ENCODE measurements around the gene CPNE9. TPM values are rescaled to one million over a fixed set of nuclear protein-coding genes. Genes with fewer than 3 reads are reported as not detected.

CPNE9 gene
- total and polyA plus RNA-seq, 2 donors (not counting 1 experiment from before 2014, with no cell fraction given), result under 0.01 TPM; not detected in 1

DNA sequence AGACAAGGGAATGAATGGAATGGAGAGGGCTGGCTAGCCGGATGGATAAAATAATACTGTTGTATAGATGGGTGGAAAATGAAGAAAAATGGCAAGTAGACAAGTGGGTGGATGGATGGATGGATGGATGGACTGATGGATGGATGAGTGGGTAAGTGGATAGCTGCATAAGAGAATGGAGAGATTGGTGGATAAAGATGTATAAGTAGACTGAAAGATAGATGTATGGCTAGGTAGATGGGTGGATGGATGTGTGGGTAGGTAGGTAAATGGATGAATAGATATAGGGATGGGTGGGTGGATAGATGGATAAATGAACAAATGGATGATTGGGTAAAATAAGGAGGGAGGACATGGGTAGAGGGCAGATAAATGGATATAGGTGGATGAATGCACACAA is 13.9 kb downstream of the CPNE9 start:
- Histone ChIP-seq H3K79me2 (ENCODE audit: control insufficient read depth, insufficient read depth, low read length) (no peaks in the 10 kb centered on the region), H3K4me2 (ENCODE audit: extremely low read depth, insufficient read depth, low read length) (no peak overlapping the region), H3K27me3 (ENCODE audit: control insufficient read depth, insufficient read depth, low read length) (peaks cover under 1% of the 10 kb centered on the region), H3K36me3 (ENCODE audit: control insufficient read depth, insufficient read depth, low read length) (no peaks in the 10 kb centered on the region), H4K20me1 (ENCODE audit: control insufficient read depth, extremely low read depth, insufficient read depth, low read length) (no peaks in the 10 kb centered on the region), H3K27ac (ENCODE audit: insufficient read depth, low read length) (no peak overlapping the region), H2AFZ (ENCODE audit: low read length) (no peak overlapping the region), H3K4me3 (replicated peaks in 1 of 4; ENCODE audit: control extremely low read depth in 1 of 4, insufficient read depth in 1 of 4, low read depth in 3 of 4, low read length in 4 of 4) (no peak overlapping the region), H3K4me1 (ENCODE audit: control insufficient read depth, extremely low read depth, insufficient read depth, low read length) (peaks cover 2% of the 10 kb centered on the region), H3K9me3 (ENCODE audit: control insufficient read depth, insufficient read depth, low read depth, low read length) (no peaks in the 10 kb centered on the region), H3K9ac (ENCODE audit: insufficient read depth, low read length) (no peak overlapping the region)
- TF ChIP-seq, protein P1, sequence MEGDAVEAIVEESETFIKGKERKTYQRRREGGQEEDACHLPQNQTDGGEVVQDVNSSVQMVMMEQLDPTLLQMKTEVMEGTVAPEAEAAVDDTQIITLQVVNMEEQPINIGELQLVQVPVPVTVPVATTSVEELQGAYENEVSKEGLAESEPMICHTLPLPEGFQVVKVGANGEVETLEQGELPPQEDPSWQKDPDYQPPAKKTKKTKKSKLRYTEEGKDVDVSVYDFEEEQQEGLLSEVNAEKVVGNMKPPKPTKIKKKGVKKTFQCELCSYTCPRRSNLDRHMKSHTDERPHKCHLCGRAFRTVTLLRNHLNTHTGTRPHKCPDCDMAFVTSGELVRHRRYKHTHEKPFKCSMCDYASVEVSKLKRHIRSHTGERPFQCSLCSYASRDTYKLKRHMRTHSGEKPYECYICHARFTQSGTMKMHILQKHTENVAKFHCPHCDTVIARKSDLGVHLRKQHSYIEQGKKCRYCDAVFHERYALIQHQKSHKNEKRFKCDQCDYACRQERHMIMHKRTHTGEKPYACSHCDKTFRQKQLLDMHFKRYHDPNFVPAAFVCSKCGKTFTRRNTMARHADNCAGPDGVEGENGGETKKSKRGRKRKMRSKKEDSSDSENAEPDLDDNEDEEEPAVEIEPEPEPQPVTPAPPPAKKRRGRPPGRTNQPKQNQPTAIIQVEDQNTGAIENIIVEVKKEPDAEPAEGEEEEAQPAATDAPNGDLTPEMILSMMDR (conservative IDR thresholded peaks at IDR 0.05 in 1 of 2, IDR thresholded peaks at IDR 0.05 in 1 of 2; ENCODE audit: low read depth in 1 of 2, low read length in 2 of 2), result no peak
- no peak for TF ChIP-seq EZH2 (IDR thresholded peaks at IDR 0.05; ENCODE audit: low read length, missing control alignments)
- no peak for DNase-seq (ENCODE audit: low read depth in 2 of 2)

DNA sequence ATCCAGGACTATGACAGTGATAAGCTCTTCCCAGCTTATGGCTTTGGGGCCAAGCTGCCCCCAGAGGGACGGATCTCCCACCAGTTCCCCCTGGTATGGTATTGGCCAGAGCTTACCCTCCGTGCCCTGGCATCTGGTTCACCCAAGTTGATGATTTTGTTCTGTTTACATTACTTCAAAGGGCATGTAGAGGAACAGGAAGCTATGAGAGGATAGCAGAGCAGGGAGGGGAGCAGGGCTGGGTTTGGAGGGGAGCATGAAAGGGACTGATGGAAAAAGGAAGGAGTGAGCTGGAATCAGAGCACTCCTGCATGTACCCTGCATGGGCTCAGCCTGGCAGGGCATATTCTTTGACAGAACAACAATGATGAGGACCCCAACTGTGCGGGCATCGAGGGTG is 14.5 kb downstream of the CPNE9 start:
- Histone ChIP-seq H3K36me3 (ENCODE audit: control insufficient read depth, insufficient read depth, low read length) (no peaks in the 10 kb centered on the region), H3K27ac (ENCODE audit: insufficient read depth, low read length) (no peak overlapping the region), H2AFZ (ENCODE audit: low read length) (no peak overlapping the region), H3K4me2 (ENCODE audit: extremely low read depth, insufficient read depth, low read length) (no peak overlapping the region), H3K79me2 (ENCODE audit: control insufficient read depth, insufficient read depth, low read length) (no peaks in the 10 kb centered on the region), H3K4me3 (replicated peaks in 1 of 4; ENCODE audit: control extremely low read depth in 1 of 4, insufficient read depth in 1 of 4, low read depth in 3 of 4, low read length in 4 of 4) (no peak overlapping the region), H4K20me1 (ENCODE audit: control insufficient read depth, extremely low read depth, insufficient read depth, low read length) (no peaks in the 10 kb centered on the region), H3K27me3 (ENCODE audit: control insufficient read depth, insufficient read depth, low read length) (no peaks in the 10 kb centered on the region), H3K9ac (ENCODE audit: insufficient read depth, low read length) (no peak overlapping the region), H3K9me3 (ENCODE audit: control insufficient read depth, insufficient read depth, low read depth, low read length) (no peaks in the 10 kb centered on the region), H3K4me1 (ENCODE audit: control insufficient read depth, extremely low read depth, insufficient read depth, low read length) (peaks cover 2% of the 10 kb centered on the region)
- TF ChIP-seq, protein P1 (conservative IDR thresholded peaks at IDR 0.05 in 1 of 2, IDR thresholded peaks at IDR 0.05 in 1 of 2; ENCODE audit: low read depth in 1 of 2, low read length in 2 of 2), result no peak
- TF ChIP-seq EZH2 (IDR thresholded peaks at IDR 0.05; ENCODE audit: low read length, missing control alignments), result no peak
- DNase-seq (ENCODE audit: low read depth in 2 of 2), result no peak

DNA sequence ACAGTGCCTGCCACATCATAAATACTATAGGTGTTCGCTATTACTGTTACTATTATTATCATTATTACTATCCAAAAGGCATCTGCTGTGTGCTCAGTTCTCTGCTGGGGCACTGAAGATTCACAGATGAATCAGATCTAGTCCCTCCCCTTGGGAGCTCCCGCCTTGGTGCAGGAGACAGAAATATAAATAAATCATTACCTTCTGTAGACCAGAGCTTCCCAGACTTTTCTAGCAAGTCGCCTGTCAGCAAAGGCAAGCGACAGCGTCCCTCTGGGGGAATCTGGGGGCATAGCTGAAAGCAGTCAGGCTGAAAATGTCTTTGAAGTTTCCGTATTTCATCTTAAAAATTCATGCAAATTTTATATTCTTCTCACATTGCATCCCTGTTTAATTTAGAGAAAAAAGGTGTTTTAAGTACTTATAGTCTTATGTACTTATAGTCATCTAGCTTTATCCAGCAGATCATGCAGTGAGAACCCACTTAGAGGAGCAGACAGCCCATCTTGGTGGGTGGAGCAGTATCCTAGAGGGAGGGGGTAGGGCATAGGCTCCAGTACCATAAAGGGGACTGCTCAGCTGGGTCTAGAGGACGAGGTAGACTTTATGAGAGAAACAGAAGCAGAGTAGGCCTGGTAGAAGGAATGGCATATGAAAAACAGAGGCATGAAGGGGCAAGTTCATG is 17.5 kb downstream of the CPNE9 start:
- no peaks in the 10 kb centered on the region for H3K27me3 ChIP-seq (ENCODE audit: control insufficient read depth, insufficient read depth, low read length)
- H3K4me1 ChIP-seq (ENCODE audit: control insufficient read depth, extremely low read depth, insufficient read depth, low read length), result peaks cover under 1% of the 10 kb centered on the region
- TF ChIP-seq, protein P1 (conservative IDR thresholded peaks at IDR 0.05 in 1 of 2, IDR thresholded peaks at IDR 0.05 in 1 of 2; ENCODE audit: low read depth in 1 of 2, low read length in 2 of 2), result no peak
- TF ChIP-seq EZH2 (IDR thresholded peaks at IDR 0.05; ENCODE audit: low read length, missing control alignments), result no peak
- H2AFZ ChIP-seq (ENCODE audit: low read length), result no peak overlapping the region
- no peaks in the 10 kb centered on the region for H3K9me3 ChIP-seq (ENCODE audit: control insufficient read depth, insufficient read depth, low read depth, low read length)
- no peaks in the 10 kb centered on the region for H3K36me3 ChIP-seq (ENCODE audit: control insufficient read depth, insufficient read depth, low read length)
- H4K20me1 ChIP-seq (ENCODE audit: control insufficient read depth, extremely low read depth, insufficient read depth, low read length), result no peaks in the 10 kb centered on the region
- H3K27ac ChIP-seq (ENCODE audit: insufficient read depth, low read length), result no peak overlapping the region
- no peaks in the 10 kb centered on the region for H3K79me2 ChIP-seq (ENCODE audit: control insufficient read depth, insufficient read depth, low read length)
- H3K4me3 ChIP-seq (replicated peaks in 1 of 4; ENCODE audit: control extremely low read depth in 1 of 4, insufficient read depth in 1 of 4, low read depth in 3 of 4, low read length in 4 of 4), result no peak overlapping the region
- no peak for DNase-seq (ENCODE audit: low read depth in 2 of 2)
- H3K4me2 ChIP-seq (ENCODE audit: extremely low read depth, insufficient read depth, low read length), result no peak overlapping the region
- no peak overlapping the region for H3K9ac ChIP-seq (ENCODE audit: insufficient read depth, low read length)

Data from fibroblast of lung (primary cell).